ENCODE data around the gene AP1S3.
"Not testable (repeated sequence)": the region's sequence is repeated elsewhere in the genome, so short reads cannot be mapped to it uniquely, and the experiment has no call there.

The AP1S3 gene

GRCh38 chr2:223801736-223802135 is 35.6 kb downstream of the AP1S3 start:
- no peak for DNase-seq (ENCODE audit: low read depth in 2 of 2)

DNA sequence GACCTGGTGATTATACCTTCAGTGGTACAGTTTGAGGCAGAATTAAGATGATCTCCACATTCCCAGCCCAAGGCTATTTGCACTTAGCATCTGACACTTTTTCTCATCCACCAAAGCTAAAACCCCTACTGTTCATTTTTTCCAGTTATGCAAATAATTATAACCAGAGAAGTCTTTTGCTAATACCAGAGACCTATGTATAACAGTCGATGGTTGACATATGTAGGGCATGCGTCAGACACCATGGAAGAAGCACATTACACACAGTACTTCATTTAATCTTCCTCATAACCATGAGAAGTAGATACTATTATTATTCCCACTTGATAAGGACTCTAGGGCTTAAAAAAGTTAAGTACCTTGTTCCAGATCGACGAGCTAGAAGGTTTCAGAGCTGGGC is 36.5 kb downstream of the AP1S3 start:
- DNase-seq (ENCODE audit: low read depth in 2 of 2) = no peak

DNA sequence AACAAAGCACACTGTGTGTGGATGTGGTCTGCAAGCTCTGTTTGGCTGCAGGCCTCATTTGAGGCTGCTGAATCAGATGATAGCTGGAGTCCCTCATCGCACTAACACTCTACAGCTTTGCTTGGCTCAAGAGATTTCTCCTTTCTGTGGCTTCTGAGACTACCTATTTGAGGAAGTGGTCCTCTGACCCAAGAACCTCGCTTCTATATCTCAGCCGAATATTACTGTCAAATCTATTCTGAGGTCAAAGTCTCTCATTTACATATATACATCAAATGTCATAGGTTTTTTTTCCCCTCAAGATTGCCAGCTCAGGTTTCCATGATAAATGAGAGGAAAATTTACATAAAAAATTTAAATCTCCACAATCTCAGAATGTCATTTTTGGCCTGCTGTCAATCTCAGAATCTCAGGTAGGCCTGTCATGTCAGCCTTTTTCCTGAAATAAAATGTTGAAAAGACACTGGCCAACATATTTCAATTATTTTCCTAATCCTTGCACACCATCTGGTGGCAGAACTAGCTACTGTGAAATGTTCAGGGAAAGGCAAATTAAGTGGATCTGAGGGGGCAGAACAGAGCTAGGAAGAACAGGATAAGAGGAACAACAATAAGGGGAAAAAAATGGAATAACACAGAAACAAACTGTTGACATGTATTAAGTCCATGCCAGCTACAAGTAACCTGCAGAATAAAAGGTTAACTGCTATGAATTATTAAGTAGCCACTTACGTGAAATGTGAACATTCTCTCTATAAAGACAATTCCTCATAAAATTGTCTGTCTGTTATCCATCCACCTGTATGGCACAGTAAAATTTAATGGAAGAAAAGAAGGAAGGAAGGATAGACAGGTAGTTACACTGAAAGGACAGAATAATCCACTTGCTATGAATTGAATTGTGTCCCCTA is 39.3 kb downstream of the AP1S3 start:
- no peak for DNase-seq (ENCODE audit: low read depth in 2 of 2)

- no peak for DNase-seq (ENCODE audit: low read depth in 2 of 2)
These were observed 40.3 kb downstream of the AP1S3 start for GRCh38 chr2:223797037-223797436.

GRCh38 chr2:223789423-223789822 is 48.0 kb downstream of the AP1S3 start:
- DNase-seq (ENCODE audit: low read depth in 2 of 2) = no peak

- no peak for DNase-seq (ENCODE audit: low read depth in 2 of 2)
These were observed 48.6 kb downstream of the AP1S3 start for GRCh38 chr2:223788826-223789225.

DNA sequence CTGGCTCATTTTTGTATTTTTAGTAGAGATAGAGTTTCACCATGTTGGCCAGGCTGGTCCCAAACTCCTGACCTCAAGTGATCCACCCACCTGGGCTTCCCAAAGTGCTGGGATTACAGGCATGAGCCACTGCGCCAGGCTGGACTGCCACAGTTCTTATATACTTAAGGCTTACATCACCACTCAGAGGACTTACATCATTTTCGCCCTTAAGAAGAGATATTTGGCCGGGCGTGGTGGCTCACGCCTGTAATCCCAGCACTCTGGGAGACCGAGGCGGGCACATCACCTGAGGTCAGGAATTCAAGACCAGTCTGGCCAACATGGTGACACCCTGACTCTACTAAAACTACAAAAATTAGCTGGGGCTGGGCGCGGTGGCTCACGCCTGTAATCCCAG is 49.3 kb downstream of the AP1S3 start:
- not testable (repeated sequence) for DNase-seq (ENCODE audit: low read depth in 2 of 2)

DNA sequence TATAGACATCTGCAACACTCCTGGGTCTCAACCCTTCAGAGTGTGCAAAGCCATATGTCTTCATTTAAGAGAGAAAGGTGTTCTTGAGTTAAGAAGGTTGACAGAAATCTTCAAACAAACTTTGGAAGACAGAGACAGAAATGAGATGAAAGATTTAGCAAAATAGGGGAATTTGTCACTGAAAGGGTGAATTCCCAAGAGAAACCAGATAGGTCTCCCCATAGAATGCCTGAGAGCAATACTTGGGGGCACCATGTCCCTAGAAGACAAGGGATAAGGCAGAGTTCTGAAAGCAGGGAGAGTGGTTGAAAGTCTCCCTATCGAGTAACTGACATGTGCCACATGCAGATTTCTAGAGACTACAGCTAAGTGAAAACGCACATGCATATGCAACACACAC is 50.0 kb downstream of the AP1S3 start:
- no peak for DNase-seq (ENCODE audit: low read depth in 2 of 2)

- no peak for DNase-seq (ENCODE audit: low read depth in 2 of 2)
These were observed 50.4 kb downstream of the AP1S3 start for GRCh38 chr2:223786943-223787342.

GRCh38 chr2:223786236-223786635 is 51.1 kb downstream of the AP1S3 start:
- no peak for DNase-seq (ENCODE audit: low read depth in 2 of 2)

GRCh38 chr2:223784221-223784772 is 53.1 kb downstream of the AP1S3 start:
- no peak for DNase-seq (ENCODE audit: low read depth in 2 of 2)

- DNase-seq (ENCODE audit: low read depth in 2 of 2) = no peak
These were observed 54.8 kb downstream of the AP1S3 start for GRCh38 chr2:223782629-223783028.

DNA sequence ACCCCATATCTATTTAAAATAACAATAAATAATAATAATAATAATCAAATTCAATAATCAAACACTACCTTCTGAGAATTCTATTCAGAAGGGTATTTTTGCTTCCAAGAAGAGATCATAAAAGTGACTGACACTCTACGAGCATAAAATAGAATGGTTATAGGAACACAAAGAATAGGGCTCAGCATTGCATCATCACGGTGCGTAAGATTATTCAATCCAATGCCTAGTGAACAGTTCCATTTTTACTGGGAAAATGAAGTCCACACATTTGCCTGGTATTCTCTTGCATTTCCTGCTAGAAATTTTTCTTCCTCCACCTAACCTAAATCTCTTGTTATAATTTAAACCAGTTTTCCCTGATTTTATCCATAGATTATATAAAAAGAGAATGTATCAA is 55.8 kb downstream of the AP1S3 start:
- no peak for DNase-seq (ENCODE audit: low read depth in 2 of 2)

- no peak for DNase-seq (ENCODE audit: low read depth in 2 of 2)
These were observed 57.5 kb downstream of the AP1S3 start for GRCh38 chr2:223779877-223780276.

GRCh38 chr2:223774193-223774592 is 63.2 kb downstream of the AP1S3 start:
- DNase-seq (ENCODE audit: low read depth in 2 of 2) = no peak

- DNase-seq (ENCODE audit: low read depth in 2 of 2) = no peak
These were observed 65.0 kb downstream of the AP1S3 start for GRCh38 chr2:223772363-223772762.

- no peak for DNase-seq (ENCODE audit: low read depth in 2 of 2)
These were observed 65.9 kb downstream of the AP1S3 start for GRCh38 chr2:223771475-223771874.

- DNase-seq (ENCODE audit: low read depth in 2 of 2) = no peak
These were observed 69.2 kb downstream of the AP1S3 start for GRCh38 chr2:223768179-223768578.

GRCh38 chr2:223767341-223767740 is 70.0 kb downstream of the AP1S3 start:
- DNase-seq (ENCODE audit: low read depth in 2 of 2) = no peak

DNA sequence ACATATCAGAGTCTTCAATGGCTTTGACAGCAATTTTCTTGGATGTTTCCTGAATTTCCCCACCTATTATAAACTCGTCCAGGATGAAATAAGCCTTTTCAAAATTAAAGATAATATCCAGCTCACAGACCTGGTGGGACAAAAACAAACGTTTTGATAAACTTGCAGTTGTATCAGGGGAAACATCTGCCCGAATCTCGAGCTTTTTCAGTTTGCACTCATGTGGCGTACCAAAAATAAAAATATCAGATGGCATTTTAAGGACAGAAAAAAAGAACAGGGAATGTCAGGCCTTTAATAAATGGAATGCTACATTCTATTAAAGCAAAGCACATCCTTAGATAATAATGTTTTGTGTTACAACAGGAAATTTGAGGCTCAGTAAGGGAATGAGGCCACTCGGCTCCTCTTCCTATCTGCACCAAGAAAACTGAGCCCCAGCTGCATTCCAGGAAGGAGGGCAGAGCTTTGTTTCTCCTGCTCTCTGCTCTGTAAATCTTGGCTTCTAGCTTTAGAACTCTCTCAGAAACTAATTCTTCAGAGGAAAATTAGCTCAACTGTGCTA is 72.1 kb downstream of the AP1S3 start:
- DNase-seq (ENCODE audit: low read depth in 2 of 2) = no peak

DNA sequence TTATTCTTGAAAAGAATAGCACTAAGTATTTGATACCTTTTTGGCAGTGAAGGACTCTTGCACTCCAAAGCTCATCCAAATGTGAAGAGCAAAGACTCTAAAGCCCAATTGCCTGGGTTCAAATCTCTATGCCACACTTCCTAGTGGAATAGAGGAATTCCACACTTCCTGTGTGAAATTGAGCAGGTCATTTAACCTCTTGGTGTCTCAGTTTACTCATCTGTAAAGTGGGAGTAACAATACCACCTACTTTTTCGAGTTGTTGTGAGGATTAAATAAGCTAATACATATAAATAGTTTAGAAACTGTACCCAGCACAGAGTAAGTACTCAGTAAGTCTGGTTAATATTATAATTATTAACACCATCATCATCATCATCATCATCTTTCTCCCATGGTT is 72.6 kb downstream of the AP1S3 start:
- no peak for DNase-seq (ENCODE audit: low read depth in 2 of 2)

DNA sequence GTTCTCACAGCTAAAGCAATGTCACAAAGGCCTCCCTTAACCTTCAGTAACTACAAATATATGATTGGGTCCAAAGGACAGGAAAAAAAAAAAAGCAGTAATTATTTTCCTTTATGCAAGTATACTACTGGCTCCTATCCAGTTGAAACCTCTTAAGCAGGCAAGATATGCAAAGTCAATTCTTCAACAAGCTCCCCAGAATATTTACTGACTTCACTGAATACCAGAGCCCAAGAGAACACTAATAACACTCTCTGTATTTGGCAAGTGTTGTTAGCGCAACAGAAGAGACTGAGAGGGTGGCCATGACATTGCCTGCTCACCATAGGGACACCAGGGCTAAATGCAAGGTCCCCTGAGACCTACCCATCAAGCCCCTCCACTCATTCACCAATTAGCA is 74.5 kb downstream of the AP1S3 start:
- no peak for DNase-seq (ENCODE audit: low read depth in 2 of 2)

DNA sequence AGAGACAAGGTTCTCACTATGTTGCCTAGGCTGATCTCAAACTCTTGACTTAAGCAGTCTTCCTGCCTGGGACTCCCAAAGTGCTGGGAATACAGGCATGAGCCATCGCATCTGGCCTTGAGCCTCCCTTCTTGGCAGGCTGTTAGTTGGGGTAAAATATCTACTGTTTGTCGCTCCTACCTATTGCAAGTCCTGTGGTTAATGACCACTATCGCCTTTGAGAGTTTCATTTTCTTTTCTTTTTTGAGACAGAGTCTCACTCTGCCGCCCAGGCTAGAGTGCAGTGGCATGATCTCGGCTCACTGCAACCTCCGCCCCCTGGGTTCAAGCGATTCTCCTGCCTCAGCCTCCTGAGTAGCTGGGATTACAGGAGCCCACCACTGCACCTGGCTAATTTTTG is 75.6 kb downstream of the AP1S3 start:
- DNase-seq (ENCODE audit: low read depth in 2 of 2) = not testable (repeated sequence)

Data from stimulated activated CD8-positive, alpha-beta memory T cell treated with anti-CD3 and anti-CD28 coated beads, Interleukin-7, amount 100 ng/mL, for 1 hour (primary cell).